Stimulated activated CD4-positive, alpha-beta T cell treated with anti-CD3 and anti-CD28 coated beads, Interleukin-15, amount 100 ng/mL, for 48 hours (primary cell): Measurements from ENCODE around the gene TEX14.

Source experiments
- DNase-seq, 2 donors: peaks; one replicate each; pipeline ENCODE4 v3.0.0-alpha.2; 2020; ENCODE audit warnings: low read depth in 2 of 2

TEX14 gene

DNA sequence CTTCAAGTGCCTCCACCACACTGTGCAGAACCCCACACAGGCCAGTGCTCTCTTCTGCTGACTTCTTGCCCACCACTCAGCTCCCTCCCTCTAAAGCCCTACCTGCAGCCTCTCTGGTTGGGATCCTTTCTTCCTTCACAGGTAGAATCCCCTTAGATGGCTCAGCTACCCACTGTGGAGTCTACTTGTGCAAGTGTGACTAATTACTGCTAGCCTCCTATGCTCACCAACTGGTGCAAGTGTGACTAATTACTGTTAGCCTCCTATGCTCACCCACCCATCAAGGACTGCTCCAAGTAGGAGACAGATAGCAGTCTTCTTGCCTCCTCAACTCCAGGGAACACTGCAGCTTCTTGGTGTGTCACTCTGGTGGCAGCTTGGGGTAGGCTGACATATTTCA, 43.6 kb downstream of the TEX14 start:
- DNase-seq = no peak

DNA sequence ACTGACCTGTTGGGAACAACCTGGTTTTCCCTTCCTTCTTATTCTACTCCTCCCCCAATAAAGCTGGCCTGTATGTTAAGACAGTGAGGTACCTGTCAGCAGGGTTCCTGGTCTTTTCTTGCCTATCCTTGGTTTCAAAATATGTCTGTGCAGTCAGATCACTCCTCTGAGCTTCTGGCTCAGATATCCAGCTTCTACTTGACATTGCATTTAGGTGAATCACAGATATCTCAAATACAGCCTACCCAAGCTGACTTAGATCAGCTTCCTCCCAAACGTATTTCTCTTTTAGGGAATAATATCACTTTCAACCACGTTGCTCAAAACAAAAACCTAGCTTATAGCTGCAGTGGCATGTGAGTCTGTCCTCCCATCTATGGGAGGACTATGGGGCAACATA, 48.7 kb downstream of the TEX14 start:
- no peak for DNase-seq

DNA sequence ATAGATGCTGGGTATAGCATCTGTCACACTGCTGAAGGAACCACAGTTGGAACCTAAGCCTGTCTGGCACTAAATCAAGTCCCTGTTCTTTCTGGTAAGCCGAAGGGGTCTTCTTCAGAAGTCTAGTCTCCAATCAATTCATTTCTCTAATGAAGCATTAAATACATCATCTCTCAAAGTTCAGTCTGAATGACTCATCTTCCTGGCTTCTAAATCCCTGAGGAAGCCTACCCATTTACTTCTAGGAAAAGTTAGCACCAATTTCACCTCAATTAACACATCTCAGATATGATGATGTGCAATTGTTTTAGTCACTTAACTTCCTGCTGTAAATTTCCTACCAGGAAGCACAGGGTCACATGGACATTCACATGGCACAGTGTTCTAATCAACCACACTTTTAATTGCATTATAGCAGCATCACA, 49.9 kb downstream of the TEX14 start:
- DNase-seq = no peak

DNA sequence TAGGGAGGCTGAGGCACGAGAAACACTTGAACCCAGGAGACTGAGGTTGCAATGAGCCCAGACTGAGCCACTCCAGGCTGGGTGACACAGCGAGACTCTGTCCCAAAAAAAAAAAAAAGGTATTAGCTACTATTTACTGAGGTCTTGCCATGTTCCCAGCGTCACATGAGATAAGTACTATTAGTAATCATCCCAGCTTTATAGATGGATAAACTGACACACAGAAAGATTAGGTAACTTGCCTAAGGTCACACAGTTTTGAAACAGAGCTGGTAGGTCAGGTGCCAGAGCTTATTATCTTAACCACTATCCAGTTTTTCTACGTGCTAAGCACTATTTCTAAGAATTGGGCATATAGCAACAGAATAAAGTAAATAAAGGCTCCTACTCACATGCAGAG, 51.6 kb downstream of the TEX14 start:
- DNase-seq = no peak

DNA sequence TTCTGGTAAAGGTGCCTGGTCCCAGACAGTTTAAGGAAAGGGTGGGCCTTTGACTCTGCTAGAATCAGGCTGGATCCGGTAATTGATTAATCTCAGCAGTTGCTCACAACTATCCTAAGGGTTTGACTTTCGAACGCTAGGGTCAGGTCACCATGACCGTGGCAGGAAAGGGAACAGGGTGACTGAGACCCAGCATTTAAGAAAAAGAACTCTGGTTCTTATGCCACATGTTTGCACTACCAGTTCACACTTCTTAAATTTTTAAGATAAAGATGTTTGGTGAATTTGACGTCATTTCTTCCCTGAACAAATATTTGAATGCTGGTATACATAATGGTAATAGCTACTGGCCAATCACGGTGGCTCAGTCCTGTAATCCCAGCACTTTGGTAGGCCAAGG, 52.2 kb downstream of the TEX14 start:
- no peak for DNase-seq

DNA sequence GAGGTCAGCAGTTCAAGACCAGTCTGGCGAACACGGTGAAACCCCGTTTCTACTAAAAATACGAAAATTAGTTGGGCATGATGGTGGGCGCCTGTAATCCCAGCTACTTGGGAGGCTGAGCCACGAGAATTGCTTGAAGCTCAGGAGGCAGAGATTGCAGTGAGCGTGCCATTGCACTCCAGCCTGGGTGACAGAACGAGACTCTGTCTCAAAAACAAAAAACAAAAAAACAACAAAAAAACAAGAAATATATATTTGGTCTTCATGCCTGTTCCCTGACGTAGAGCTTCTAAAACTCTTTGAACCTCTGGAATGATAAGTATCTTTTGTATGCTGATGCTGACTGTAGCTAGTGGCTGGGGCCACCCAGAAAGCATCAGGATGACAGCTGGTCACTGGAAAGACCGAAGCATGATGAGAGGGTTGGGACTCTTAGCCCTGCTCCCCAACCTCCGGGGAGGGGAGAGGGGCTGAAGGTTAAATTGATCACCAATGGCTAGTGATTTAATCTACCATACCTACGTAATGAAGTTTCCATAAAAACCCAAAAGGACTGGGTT, 54.8 kb downstream of the TEX14 start:
- DNase-seq = no peak

DNA sequence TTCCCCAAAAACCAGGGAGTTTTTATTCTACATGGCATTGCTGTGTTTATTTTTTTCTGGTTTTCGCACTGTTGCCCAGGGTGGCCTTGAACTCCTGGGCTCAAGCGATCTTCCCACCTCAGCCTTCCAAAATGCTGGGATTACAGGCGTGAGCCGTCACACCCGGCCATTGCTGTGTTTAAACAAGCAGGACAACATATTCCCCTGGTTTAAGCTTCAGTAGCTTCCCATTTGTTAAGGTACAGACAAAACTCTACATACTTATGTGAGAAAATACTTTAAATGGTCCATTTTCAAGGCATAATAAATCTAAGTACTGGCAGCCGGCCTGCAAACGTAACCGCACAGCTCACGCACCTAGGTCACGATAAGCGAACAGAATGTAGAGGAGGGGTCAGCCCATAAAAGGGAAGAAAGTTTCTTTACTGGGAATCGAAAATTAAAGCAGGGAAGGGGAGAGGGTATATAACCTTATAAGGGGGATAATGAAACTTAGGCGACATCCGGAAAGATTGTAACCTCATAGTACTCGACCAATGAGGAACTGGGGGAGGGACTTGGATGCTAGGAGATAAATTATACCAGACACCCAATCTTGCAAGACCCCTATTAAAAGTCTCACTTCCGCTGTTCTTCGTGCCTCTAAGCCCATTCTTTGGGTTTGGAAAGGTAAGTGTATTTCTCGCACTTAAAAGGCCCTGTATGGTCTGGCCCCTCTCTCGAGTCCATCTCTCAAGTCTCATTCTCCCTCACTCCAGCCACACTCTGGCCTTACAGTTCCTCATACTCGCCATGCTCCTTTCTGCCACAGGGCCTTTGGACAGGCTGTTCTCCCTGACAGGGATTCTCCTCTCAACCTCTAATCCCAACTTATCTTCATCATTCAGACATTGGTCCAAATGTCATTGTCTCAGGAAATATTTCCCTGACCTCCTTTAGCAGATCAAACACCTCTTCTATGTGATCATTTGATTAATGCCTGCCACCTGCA, 59.2 kb downstream of the TEX14 start:
- DNase-seq = no peak

DNA sequence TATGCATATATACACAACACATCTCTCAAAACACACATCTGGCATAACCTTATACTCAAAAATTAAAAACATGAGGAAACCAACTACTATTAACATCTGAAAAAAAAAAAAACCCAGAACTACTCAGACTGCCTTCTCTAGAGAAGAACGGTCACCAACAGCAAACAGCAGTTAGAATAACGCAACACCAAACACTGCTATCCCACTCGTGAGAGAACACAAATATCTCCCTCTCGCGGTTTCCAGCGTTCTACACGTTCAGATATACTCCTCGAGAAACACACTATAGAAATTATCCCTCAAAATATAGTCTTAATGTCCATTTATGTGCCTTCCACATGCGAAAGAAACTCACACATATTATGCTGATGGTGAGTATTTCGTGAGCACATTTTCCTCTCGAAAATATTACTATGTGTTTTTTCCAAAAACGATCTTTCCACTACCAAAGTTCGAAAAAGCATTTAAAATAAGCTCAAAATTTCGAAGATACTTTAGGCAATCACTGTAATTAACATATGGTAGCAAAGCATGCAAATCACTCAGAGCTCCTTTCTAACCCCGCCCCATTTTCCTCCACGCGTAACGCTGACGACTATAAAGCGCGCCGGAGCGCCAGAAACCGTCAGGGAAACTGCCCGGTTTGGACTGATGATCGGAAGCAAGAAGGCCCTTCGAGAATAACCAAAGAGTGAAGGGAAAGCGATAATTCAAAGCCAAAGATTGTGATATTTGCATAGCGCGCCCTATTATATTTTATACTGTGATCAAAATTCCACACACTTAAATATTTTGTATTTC, 60.1 kb downstream of the TEX14 start:
- peak; percentile 91 to 94 for DNase-seq

DNA sequence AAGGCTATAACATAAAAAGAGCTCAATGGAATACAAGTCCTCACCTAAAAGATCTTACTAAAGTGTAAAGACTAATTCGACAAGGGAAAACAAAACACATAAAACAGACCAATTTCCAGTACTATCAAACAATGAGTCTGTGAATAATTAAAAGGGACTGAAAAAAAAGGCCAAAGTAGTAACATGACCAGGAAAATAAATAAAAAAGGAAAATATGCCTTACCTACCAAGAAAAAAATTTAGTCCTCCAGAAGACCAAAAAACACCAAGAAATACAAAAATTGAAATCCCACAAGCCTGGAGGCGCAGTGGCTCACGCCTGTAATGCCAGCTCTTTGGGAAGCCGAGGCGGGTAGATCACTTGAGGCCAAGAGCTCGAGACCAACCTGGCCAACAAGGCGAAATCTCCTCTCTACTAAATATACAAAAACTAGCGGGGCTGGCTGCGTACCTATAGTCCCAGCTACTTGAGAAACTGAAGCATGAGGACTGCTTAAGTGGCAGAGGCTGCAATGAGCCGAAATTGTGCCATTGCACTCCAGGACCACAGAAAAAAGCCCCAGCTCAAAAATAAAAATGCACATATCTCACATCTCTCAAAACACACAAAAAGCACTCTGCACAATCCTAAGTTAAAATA, 60.8 kb downstream of the TEX14 start:
- DNase-seq = peak; percentile 14 to 50

DNA sequence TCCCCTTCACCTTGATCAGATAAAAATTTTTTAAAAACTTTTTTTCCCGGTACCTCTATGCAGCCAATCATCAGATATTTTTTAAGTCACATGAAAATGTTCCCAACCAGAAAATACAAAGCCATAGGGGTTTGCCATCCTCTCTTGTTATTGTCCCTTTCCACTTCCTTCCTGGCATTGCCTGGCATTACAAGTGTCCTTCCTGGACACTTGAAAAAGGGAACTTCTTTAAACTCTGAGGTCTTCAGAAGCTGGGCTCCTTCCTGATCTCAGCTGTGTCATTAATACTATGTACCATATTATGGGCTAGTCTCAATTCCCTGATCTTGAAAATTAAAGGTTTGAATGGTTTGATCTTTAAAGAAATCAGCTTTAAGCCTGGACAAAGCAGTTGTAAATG, 64.9 kb downstream of the TEX14 start:
- DNase-seq = no peak

DNA sequence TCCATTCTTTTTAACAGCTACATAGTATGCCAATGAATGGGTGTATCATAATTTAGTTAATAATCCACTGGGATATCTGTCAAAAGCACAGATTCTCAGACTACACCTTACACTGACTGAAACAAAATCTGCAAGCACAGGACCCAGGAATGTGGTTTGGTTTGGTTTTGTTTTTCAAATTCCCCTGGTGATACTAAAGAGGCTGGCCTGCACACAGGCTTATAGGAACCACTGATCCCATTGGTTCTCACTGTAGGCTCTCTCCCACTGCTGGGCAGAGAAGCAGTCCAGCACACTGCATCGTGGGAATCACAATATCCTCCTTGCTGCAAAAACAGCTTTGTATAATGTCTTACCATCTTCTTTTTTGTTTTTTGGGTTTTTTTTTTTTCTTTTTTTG, 67.1 kb downstream of the TEX14 start:
- DNase-seq = no peak

DNA sequence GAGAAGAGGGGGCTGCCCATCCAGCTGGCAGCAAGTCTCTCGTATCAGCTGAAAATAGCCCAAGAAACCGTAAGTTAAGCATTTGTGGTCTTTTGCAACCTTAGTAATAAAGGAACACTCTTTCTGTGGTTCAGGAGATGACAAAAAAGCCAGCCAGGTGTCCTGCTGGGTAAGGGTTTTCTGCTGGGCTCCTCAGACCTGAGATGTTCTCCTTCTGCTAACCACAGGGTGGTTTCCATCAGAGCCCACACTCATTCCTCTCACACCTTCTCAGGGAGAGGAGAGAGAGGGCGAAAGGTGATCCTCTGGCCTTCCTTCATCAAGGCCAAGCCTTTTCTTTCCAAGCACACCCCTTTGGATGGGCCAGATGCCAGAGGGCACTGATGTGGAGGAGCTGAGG, 70.7 kb downstream of the TEX14 start:
- DNase-seq = no peak

DNA sequence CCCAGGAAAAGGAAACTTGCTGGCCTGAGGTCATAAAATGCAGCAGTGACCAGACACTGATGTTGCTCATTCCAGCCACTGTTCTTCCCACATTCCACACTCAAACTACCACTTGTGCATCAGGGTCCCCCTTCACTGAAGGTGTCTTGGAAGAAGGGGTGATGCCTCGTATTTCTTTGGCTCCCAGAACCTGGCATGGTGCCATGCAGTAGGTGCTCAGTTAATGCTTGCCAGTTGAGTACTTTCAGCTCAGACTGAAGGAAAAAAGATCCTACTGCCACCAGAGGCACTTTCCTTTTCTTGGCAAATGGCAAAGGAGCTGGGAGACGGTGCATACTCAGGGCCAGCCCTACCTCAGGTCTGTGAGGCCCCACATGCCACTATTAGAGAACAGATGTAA, 73.5 kb downstream of the TEX14 start:
- no peak for DNase-seq

DNA sequence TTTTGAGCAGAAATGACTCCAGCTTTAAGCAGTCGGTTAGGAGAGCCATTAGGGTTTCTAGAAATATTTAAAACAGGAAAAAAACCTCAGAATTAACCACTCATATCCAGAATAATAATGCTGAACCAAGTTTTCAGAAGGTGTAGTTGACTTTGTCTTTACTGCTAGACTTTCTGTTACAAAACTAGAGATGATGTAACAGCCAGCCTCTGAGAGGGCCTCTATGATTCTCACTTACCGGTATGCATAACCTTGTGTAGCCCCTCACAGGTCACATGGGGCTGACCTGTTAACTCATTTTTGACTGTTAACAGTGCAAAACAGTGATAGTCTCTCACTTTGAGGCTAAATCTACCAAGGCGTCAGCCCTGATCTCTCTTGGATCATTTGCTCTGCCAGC, 74.3 kb downstream of the TEX14 start:
- no peak for DNase-seq

DNA sequence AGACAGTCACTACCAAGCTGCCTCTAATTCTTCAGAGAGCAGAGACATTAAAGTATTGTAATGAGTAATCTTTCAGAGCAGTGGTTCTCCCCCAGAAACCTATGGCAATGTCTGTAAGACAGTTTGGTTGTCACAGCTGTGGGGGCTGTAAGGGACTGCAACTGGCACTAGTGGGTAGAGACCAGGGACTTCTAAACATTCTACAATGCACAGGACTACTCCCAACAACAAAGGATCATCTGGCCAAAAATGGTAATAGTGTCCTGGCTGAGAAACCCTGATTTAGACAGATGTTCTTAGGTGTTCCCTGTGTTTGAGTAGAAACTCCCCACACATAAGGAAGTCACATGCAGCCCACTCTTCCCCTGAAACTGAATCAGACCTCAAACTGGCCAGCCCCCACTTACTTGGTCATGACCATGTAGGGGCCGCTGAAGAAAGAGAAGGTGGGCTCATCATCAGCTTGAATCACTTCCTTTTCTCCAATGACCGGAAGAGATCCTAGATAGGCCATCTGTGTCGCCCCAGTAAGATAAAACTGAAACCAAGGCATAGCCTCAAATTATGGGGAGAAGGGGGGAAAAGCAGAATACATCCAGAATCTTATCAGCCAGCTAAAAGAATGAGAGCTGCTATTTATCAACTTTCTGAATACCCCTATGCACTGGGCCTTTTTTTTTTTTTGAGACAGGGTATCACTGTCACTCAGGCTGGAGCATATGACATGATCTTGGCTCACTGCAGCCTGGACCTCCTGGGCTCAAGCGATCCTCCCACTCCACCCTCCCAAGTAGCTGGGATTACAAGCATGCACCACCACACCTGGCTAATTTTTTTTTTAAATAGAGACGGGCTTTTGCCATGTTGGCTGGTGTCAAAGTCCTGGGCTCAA, 75.8 kb downstream of the TEX14 start:
- no peak for DNase-seq

DNA sequence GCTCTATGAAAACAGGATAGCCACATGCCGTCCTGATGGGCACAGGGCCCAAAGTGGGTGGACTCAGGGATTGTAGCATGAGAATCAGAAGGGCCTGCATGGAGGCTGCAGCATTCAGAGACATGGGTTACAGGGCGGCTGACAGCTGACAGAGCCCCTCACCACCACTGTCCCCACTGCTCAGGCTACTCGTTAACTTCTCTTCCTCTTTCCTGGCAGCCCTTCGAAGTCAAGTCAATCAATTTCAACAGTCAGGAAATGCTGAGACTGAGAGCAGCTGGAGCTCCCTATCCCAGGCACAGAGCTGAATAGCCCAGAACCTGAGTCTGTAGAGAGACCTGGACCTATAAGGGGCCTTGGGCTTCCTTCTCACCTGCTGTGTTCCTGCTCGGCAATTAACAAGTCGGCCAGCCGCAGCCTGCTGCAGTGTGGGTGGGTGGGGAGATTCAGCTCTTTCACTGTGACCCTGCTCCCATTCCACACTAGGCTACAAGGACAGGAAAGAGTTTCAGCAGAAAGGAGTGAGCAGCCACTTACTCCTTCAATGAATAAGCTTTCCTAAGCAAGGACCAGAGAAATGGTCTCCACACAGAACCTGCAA, 76.9 kb downstream of the TEX14 start:
- no peak for DNase-seq

DNA sequence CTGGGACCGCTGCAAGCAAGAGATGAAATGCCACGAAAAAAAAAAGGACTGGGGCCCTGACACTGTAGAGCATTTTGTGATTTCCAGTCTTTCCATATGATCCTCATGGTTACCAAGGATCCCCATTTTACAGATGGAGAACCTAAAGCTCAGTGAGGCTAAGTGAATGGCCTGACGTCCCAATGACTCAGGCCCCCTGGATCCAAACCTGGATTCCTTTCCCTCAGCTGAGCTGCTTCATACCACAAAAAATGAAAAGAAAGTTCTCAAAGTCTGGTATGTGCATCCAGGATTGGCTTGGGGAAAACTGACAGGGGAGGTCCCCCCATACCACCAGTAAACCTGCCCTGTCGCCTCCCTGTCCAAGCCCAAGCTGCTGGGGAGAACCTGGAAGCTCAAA, 80.5 kb downstream of the TEX14 start:
- DNase-seq = no peak

DNA sequence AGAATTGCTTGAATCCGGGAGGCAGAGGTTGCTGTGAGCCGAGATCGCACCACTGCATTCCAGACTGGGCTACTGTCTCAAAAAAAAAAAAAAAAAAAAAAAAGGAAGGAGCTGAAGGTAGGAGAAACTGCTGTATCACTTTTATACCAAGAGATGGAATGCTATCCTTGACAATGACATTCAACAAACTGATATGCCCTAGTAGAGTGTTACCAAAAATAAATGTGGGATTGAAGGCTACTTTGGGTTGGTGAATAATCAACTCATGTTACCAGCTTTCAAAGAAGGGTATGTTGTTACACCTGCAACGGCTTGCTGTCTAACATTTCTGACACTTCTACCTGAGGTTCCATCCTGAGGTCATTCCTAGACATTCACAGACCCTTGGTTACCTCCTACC, 84.9 kb downstream of the TEX14 start:
- no peak for DNase-seq

DNA sequence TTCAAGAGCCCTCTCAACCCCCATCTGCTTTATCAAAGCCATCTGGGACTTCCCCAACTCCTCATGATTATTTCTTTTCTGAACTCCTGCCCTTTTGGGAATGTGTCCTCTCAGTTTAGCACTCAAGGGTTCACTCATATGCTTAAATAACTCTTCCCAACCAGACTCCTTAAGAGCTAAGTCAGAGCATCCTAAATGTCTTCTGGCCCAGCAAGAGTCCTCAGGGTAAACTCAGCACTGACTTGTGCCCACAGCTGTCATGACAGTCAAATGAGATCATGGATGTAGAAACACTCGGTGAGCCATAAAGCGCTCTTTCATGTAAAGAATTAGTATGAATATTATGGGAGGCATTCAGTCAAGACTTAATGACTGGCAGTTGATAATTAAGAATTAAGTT, 85.9 kb downstream of the TEX14 start:
- DNase-seq = no peak

DNA sequence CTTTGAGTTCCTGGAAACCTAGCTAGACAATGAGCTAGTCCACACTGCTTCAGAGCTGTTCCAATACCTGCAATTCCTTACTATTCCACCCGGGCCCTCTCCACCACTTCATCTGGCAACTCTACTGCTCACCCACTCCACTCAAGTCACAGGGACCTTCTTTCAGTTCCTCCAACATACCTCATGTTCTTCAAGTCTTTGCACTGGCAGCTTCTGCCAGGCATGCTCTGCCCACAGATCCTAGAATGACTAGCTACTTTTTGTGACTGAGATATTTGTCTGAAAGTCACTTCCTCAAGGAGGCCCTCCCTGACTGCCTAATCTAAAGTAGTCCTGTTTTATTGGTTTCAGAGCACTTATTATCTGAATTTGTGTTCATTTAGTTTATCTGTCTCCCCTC, 86.4 kb downstream of the TEX14 start:
- no peak for DNase-seq

DNA sequence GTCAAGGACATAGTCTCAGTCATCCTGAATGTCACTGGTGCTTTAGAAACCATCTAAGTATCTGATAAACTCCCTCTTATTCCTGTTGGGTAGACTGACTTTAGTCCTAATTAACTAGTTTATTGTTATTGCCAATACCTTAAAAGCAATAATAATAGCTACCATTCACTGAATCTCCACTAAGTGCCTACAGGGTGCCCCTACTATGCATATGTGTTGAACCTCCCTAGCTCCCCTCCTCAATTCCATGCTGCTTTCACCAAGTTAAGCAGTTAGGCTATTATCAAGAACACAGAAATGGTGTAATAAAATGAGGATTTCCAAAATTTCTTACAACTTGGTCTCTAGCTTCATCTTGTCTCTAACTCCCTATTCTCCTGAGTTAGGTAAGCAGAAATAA, 89.9 kb downstream of the TEX14 start:
- no peak for DNase-seq
